8988T (cell line): ENCODE data around the gene SLC9A6.
A peak's percentile ranks its signal among the peaks of the same experiment; 100 is the strongest.

Experiments
- DNase-seq: peaks from one replicate; pipeline ENCODE4 v3.0.0; 2011

The SLC9A6 gene

GRCh38 chrX:135985157-135985972 is at the start of gene SLC9A6:
TSS of gene SLC9A6 (plus strand) at chrX:135985435. CDS start at chrX:135985659, 224 bp downstream.
- peak; percentile 40 for DNase-seq

- no peak for DNase-seq
Measured at GRCh38 chrX:135944486-135944885, 40.7 kb upstream of the SLC9A6 start.

- DNase-seq: no peak
Measured at GRCh38 chrX:135951291-135951690, 33.9 kb upstream of the SLC9A6 start.

- no peak for DNase-seq
Measured at GRCh38 chrX:135973025-135973547, 12.1 kb upstream of the SLC9A6 start.

- DNase-seq: peak; percentile 42
Measured at GRCh38 chrX:135973548-135974278, 11.5 kb upstream of the SLC9A6 start, which contains the start of gene MMGT1. TSS of gene MMGT1 (minus strand) at chrX:135973988. CDS start at chrX:135973675, 313 bp downstream.

- DNase-seq: no peak
Measured at GRCh38 chrX:135974279-135974856, 10.9 kb upstream of the SLC9A6 start.

- DNase-seq: no peak
Measured at GRCh38 chrX:135975421-135975820, 9.8 kb upstream of the SLC9A6 start.

- no peak for DNase-seq
Measured at GRCh38 chrX:135977611-135978010, 7.6 kb upstream of the SLC9A6 start.

- no peak for DNase-seq
Measured at GRCh38 chrX:135981010-135981409, 4.2 kb upstream of the SLC9A6 start.

GRCh38 chrX:135981668-135982067 is 3.6 kb upstream of the SLC9A6 start:
- DNase-seq: no peak

GRCh38 chrX:135982860-135983259 is 2.4 kb upstream of the SLC9A6 start:
- DNase-seq: no peak

- DNase-seq: no peak
Measured at GRCh38 chrX:135984256-135984655, 979 bp upstream of the SLC9A6 start.

GRCh38 chrX:135984791-135985156 is 461 bp upstream of the SLC9A6 start:
- DNase-seq: no peak

- DNase-seq: no peak
Measured at GRCh38 chrX:135985973-135986310, 707 bp downstream of the SLC9A6 start.

- no peak for DNase-seq
Measured at GRCh38 chrX:135988245-135988644, 3.0 kb downstream of the SLC9A6 start.

GRCh38 chrX:136015016-136015415 is 29.8 kb downstream of the SLC9A6 start:
- no peak for DNase-seq

- no peak for DNase-seq
Measured at GRCh38 chrX:136016881-136017280, 31.6 kb downstream of the SLC9A6 start.

GRCh38 chrX:136019226-136019625 is 34.0 kb downstream of the SLC9A6 start:
- DNase-seq: no peak

GRCh38 chrX:136021160-136021559 is 35.9 kb downstream of the SLC9A6 start:
- DNase-seq: no peak

GRCh38 chrX:136021903-136022302 is 36.7 kb downstream of the SLC9A6 start:
- DNase-seq: no peak

- DNase-seq: no peak
Measured at GRCh38 chrX:136025091-136025490, 39.9 kb downstream of the SLC9A6 start.

- peak; percentile 15 for DNase-seq
Measured at GRCh38 chrX:136028383-136028984, 43.2 kb downstream of the SLC9A6 start.

- DNase-seq: no peak
Measured at GRCh38 chrX:136029766-136030165, 44.5 kb downstream of the SLC9A6 start.
